ENCODE data around the gene LRRC8E. TPM values are rescaled to one million over a fixed set of nuclear protein-coding genes. Genes with fewer than 3 reads are reported as not detected.

LRRC8E gene
- total RNA-seq, 1 experiment from 2014 or later, result 3.0 TPM

GRCh38 chr19:7863157-7863970 lies 24.9 kb upstream of the LRRC8E start (continued):
- TF ChIP-seq E2F1 (CRISPR knock-in tag; IDR thresholded peaks at IDR 0.05), result no peak
- TF ChIP-seq ZBTB21 (CRISPR knock-in tag; IDR thresholded peaks at IDR 0.05; ENCODE audit: borderline replicate concordance), result 0 out of 2 replicates have a peak, but pooled peaks have one; percentile 33
- TF ChIP-seq FOXK1 (CRISPR knock-in tag; IDR thresholded peaks at IDR 0.05), result no peak
- TF ChIP-seq MAX (CRISPR knock-in tag; IDR thresholded peaks at IDR 0.05), result peak; percentile 84

- no peak for TF ChIP-seq GTF2I (CRISPR knock-in tag; conservative IDR thresholded peaks at IDR 0.05)
- TF ChIP-seq TEAD4 (CRISPR knock-in tag; IDR thresholded peaks at IDR 0.05), result no peak
- TF ChIP-seq JAZF1 (CRISPR knock-in tag; IDR thresholded peaks at IDR 0.05), result no peak
- TF ChIP-seq ZNF121 (CRISPR knock-in tag; IDR thresholded peaks at IDR 0.05), result no peak
- no peak for TF ChIP-seq AR (CRISPR knock-in tag; IDR thresholded peaks at IDR 0.05)
- TF ChIP-seq MXD4 (CRISPR knock-in tag; IDR thresholded peaks at IDR 0.05; ENCODE audit: borderline replicate concordance), result no peak
- no peak for TF ChIP-seq NFYB (CRISPR knock-in tag; conservative IDR thresholded peaks at IDR 0.05; ENCODE audit: low read depth)
- TF ChIP-seq ZNF317 (CRISPR knock-in tag; IDR thresholded peaks at IDR 0.05; ENCODE audit: borderline replicate concordance, low read depth), result no peak
- no peak for TF ChIP-seq ZBTB43 (CRISPR knock-in tag; IDR thresholded peaks at IDR 0.05)
- no peak for TF ChIP-seq ZNF671 (CRISPR knock-in tag; IDR thresholded peaks at IDR 0.05)
- TF ChIP-seq ATF2 (CRISPR knock-in tag; IDR thresholded peaks at IDR 0.05; ENCODE audit: borderline replicate concordance, low read depth), result no peak
- ATAC-seq (no peak), DNase-seq (ENCODE audit: low spot score) (no peak)
- Mint-ChIP-seq H3K4me3 (no peak overlapping the region), H3K36me3 (no peaks in the 10 kb centered on the region), H3K9me3 (no peaks in the 10 kb centered on the region), H3K4me1 (peaks cover 18% of the 10 kb centered on the region), H3K27ac (no peak overlapping the region), H3K27me3 (ENCODE audit: low read depth) (peaks cover 87% of the 10 kb centered on the region)
- ChIA-PET CTCF (interaction anchor here (0.6 to 4.5 kb wide), 11 partner anchors 12 to 465 kb away, joined by 3 to 45 read pairs (median 11); partner anchors contain the start of genes PRR36 and TIMM44), POLR2A (no interaction called here)
Measured at GRCh38 chr19:7863971-7864689, 24.2 kb upstream of the LRRC8E start.

Data from WTC11 (cell line).